Measurements from ENCODE around the gene ASB7.

ASB7 gene

GRCh38 chr15:100684591-100684990 is 82.2 kb downstream of the ASB7 start:
- DNase-seq (ENCODE audit: low read depth in 1 of 2, low spot score in 1 of 2), result no peak

DNA sequence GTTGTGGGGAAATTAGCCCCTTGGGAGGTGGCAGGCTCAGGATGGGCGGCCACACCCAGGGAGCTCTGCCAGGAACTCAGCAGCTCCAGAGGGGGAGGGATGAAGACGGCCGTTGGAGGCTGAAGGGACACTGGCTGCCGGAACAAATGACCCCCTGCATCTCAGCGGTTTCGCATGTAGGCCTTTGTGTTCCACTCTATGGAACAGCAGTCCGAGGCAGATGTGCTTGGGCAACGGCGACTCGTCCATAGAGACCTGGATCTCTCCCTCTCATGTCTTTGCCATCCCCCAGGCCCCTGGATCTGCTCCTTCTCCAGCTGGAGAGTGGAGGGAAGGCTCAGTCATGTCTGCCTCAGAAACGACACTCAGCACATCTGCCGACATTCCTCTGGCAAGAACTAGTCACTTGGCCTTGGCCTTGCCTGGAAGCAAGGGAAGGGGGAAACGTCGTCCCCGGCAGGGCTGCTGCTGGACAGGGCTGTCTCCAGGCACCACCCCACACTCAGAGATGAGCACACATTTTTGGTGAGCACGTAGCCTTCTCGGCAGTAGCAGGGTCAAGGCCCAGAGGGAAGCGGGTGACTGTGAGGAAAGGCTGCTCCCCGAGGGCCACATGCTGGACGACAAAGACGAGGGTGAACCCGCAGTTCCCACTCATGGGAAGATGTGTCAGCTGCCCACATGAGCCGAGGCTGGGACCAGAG is 83.8 kb downstream of the ASB7 start:
- DNase-seq (ENCODE audit: low read depth in 1 of 2, low spot score in 1 of 2), result no peak

DNA sequence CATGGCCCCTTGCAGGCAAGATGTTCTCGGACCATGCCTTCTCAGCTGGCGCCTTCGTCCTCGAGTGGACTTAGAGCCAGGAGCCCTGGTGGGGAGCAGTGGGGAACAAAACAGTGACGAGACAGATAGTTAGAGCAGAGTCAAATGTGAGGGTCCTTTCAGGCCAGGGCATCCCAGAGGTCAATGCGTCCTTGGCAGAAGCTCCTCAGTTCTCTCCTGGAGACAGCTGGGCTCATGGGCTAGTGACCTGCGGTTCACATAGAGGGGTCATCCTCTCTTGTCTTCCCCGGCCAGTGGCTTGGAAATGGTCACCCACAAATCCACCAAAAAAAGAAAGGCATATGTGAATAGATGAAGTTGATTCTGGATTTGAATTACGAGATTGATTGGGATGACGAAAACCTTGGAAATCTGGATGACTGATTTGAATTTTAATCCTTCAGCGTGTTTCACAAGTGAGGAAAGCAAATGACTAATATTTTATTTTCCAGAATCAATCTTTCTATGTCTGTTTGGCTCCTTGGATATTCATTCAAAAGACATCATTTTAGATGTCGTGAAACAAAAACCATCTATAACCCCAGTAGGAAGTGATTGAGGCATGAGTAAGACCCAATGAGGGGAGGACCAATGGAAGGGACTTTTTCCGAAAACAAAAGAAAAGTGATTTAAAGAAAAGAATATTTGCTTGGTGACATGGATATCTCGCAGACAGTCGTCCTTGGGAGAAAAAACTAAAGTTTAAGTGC is 84.5 kb downstream of the ASB7 start:
- DNase-seq (ENCODE audit: low read depth in 1 of 2, low spot score in 1 of 2), result no peak

DNA sequence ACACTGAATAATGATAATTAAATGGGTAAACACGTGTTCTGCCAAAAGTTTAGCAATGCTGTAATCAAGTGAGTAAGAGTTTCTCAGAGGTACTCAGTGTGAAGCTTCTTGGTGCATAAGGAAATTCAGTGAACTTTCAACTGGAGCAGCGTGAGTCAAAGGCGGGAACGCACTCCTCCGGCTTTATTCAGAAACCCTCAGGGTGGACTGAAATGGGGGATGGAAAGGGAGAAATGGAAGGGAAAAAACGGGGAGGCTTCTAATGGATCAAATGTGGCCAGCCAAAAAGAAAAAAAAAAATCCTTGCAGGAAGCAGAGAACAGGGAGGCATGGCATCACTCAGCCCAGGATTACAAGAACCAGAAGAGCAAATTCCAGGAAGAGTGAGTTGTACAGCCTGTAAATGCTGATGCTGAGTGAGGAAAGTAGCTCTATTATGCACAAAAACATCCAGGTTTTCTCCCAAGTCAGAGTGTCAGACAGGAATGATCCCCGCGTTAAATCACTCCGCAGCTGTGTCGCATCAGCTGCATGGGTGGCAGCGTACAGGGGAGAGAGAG is 85.3 kb downstream of the ASB7 start:
- no peak for DNase-seq (ENCODE audit: low read depth in 1 of 2, low spot score in 1 of 2)

DNA sequence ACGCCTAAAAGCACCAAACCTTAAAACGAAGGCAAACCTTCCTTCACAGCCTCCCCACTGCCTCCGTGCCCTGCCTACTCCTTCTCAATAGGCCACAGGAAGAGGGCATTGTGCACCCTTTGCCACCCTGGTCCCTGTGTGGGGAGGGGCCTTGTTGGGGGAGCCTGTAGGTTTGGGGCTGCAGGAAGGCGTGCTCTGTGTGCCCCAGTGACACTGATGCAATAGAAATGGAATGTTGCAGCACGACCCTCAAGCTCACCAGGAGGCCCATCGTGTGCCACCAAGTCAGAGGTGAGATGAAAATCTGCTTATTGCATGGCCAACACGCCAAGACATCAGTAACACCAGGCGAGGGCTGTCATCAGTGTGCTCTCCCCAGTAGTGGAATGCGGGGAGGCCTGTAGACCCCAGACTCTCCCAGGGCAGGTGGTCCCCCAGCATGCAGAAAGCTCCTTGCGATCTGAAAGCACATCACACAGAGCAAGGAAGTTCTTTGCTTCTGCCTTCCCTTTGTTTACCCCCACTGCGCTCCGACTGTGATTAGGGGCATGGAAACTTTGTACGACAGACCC is 86.2 kb downstream of the ASB7 start:
- no peak for DNase-seq (ENCODE audit: low read depth in 1 of 2, low spot score in 1 of 2)

DNA sequence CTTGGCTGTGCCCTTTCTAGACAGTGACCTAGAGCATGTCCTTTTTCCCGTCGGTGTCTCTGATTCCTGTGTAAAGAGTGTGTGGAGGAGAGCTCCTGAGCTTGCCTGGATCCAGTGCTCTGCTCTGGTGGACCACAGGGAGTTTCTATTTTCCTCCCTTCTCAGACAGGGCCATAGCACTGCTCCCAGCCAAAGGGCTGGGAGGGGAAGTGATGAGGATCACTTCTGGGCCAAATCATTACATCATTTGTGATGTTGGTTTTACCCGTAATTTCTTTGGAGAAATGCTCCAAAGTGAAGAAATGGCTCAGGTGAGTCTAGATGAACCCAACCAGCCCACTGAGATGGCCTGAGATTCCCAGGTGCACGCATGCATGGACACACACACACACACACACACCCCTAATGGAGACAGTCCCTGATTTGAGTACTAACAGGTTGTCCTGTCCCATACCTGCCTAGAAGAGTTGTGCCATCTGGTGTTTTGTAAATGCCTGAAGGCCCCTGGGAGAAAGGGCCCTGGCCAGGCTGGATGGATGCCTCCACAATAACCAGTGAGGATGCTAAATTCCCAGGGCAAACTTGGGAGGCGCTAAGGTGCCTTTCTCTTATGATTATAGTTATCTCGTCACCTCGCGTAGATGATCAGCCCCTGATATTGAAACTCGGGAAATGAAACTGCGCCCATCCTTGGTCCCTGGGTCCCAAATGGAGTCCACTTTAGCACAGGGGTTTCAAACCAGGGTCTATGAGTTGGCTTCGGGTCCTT is 86.9 kb downstream of the ASB7 start:
- no peak for DNase-seq (ENCODE audit: low read depth in 1 of 2, low spot score in 1 of 2)

- no peak for DNase-seq (ENCODE audit: low read depth in 1 of 2, low spot score in 1 of 2)
Observed at GRCh38 chr15:100690032-100690794, 87.8 kb downstream of the ASB7 start.

DNA sequence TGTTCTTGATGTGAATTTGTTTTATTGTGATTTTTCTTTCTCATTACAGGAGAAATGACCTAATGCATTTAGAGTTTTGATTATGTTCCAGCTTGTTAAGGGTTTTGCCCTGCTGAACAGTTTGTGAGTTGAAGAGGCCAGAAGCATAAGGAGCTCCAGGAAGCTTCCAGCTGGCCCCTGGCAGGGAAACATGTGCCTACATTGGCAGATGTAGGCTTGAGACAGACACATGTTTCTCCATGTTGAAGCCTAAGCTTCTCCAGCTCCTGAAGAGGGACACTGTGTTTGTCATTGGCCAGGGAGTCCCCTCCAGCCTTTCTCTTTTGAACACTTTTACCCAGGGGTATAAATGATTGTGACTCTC is 88.4 kb downstream of the ASB7 start:
- no peak for DNase-seq (ENCODE audit: low read depth in 1 of 2, low spot score in 1 of 2)

GRCh38 chr15:100691321-100691720 is 88.9 kb downstream of the ASB7 start:
- DNase-seq (ENCODE audit: low read depth in 1 of 2, low spot score in 1 of 2), result no peak

DNA sequence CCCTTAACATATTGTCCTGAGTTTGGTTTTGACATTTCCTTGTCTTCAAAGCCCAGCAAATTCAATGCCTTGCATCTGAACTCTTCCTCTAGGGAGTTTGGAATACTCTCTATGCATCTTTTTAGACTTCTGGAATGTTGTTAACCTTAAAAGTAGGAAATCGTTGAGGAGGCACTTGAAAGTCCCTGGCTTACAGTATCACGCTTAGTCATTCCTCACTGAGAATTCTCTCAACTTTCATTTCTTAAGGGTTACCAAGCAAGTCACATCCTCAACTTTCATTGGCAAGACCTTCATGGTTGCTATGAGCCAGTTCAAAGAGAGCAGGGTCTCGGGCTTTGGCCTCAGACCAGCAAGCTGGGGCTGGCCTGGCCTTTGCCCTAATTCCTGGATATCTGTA is 89.9 kb downstream of the ASB7 start:
- DNase-seq (ENCODE audit: low read depth in 1 of 2, low spot score in 1 of 2), result no peak

DNA sequence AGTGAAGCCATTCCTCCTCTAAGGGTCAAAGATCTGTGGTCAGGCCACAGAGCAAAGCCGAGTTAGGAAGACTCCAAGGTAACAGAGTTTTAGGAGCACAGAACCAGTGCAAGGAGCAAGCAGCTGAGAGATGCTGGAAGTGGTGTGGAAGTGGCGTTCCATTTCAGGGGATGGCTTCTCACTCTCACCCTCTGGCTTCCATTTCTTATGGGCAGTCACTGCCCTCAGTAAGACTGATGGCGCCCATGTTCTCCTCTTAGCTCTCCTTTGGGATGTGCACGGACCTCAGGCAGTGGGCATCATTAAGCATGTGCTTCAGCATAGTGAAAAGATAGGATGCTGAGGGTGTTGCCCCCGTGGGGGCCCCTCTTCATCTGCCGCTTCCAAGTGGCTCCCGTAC is 90.3 kb downstream of the ASB7 start:
- no peak for DNase-seq (ENCODE audit: low read depth in 1 of 2, low spot score in 1 of 2)

DNA sequence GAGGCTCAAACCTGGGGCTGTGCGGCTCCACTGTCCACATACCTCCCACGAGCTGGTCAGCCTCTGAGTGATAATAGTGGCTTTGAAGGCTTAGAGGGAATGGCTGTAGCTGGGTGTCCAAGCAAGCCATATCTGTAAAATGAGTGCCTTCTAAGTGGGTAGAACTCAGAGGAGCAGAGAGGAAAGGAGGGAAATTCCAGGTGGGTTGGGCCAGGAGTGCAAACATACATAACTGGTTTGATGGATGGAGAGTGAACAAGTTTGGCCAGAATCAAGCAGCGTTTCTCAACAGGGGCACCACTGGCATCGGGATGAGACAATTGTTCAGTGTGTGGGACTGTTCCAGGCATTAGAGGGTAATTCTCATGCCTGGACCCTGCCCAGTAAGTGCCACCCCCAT is 91.1 kb downstream of the ASB7 start:
- no peak for DNase-seq (ENCODE audit: low read depth in 1 of 2, low spot score in 1 of 2)

DNA sequence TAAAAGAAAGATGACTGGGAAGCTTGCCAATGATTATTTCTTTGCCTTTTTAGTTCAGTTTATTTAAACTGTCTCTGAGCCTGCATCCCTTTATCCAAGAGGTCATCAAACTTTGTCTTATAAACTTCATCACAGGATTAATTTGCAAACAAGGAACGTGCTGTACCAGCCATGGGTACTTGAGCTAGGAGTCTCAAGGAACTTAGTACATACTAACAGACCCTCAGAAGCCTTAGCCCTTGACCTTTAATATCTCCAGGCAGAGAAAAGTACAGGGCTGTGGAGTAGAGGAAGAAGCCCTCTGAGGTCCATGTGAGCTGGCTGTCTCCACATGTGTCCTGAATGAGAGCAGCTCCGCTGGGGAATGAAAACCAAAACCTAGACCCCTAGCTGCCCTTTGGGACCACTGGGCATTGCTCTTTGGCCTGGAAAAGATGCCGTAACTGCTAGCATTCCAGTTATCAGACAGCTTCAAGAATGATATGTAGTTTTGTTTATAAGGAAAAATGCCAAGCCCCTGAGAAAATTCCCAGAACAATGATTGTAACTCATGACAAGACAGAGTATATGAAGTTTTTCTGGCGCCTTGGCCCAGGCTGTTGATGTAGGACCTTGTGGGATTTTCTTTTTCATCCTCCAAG is 92.1 kb downstream of the ASB7 start:
- no peak for DNase-seq (ENCODE audit: low read depth in 1 of 2, low spot score in 1 of 2)

GRCh38 chr15:100695048-100695447 is 92.7 kb downstream of the ASB7 start:
- DNase-seq (ENCODE audit: low read depth in 1 of 2, low spot score in 1 of 2), result no peak

DNA sequence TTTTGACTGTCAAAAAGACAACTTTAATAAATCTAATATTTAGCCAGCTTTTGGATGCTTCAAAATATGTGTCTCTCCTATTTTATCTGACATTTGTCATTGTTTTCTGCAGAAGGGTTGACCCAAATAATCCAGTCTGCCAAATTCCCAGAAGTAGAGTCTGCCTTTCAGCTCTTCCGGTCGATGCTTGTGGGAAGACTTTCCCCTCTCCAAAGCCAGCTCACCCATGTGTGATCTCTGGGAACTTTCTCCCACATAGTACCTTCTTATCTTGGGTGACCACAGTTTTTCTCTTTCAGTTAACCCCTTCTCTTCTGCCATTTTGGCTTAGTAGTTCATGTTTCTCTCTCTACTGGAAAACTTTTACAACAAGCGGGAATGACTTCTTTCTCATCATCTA is 94.1 kb downstream of the ASB7 start:
- DNase-seq (ENCODE audit: low read depth in 1 of 2, low spot score in 1 of 2), result no peak
